Epithelial cell of proximal tubule (primary cell): ENCODE measurements around the gene ZNF615. TPM values are rescaled to one million over a fixed set of nuclear protein-coding genes. Genes with fewer than 3 reads are reported as not detected.
"Not testable (repeated sequence)": the region's sequence is repeated elsewhere in the genome, so short reads cannot be mapped to it uniquely, and the experiment has no call there.

Experiments used
- DNase-seq: peaks from one replicate; pipeline ENCODE4 v3.0.0-alpha.2; 2011; ENCODE audit warnings: low read depth
- H3K4me3 ChIP-seq: 2 replicates; pipeline ENCODE4 v1.5.1; 2011; ENCODE audit warnings: low read depth, mild to moderate bottlenecking, low read length
- CTCF ChIP-seq: conservative IDR thresholded peaks from 2 replicates; pipeline ENCODE4 v1.5.1; 2012; ENCODE audit warnings: low read depth, mild to moderate bottlenecking, low read length
- total RNA-seq: library from RNA; depleted of rRNA; stranded (reverse); fragments of >200 nt; gene quantifications from 2 replicates; pipeline ENCODE4 v1.2.3, GENCODE V29; 2015

ZNF615 gene
- total RNA-seq, 1 donor from 2014 or later = 2.7 TPM

DNA sequence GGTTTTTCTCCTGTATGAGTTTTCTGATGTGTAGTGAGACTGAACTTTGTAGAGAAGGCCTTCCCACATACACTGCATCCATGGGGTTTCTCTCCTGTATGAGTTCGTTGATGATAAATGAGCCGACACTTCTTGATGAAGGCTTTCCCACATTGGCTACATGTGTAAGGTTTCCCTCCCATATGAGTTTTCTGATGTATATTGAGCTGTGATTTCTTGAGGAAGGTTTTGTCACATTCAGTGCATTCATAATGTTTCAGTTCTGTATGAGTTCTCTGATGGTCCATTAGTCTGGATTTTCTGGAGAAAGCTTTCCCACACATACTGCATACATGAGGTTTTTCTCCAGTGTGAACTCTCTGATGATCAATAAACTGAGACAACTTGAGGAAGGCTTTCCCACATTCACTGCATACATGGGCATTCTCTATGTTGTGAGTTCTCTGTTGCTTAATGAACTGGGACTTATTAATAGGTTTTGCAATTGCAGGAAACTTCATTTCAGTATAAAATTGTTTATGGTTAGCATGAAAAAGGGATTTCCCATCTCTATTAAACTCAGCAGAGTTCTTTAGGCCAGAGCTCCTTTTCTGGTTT lies 13.9 kb downstream of the ZNF615 start:
- DNase-seq = no peak
- no peak for TF ChIP-seq CTCF
- H3K4me3 ChIP-seq = no peak overlapping the region

DNA sequence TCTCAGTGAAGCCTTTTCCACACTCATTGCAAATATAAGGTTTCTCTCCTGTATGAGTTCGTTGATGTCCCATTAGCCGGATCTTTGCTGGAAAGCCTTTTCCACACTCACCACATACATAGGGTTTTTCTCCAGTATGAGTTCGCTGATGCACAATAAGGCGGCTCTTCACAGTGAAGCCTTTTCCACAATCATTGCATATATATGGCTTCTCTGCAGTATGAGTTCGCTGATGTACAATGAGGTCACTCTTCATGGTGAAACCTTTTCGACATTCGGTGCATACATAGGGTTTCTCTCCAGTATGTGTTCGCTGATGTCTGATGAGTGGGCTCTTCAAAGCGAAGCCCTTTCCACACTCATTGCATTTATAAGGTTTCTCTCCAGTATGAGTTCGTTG lies 14.6 kb downstream of the ZNF615 start:
- no peak for TF ChIP-seq CTCF
- no peak overlapping the region for H3K4me3 ChIP-seq
- no peak for DNase-seq

DNA sequence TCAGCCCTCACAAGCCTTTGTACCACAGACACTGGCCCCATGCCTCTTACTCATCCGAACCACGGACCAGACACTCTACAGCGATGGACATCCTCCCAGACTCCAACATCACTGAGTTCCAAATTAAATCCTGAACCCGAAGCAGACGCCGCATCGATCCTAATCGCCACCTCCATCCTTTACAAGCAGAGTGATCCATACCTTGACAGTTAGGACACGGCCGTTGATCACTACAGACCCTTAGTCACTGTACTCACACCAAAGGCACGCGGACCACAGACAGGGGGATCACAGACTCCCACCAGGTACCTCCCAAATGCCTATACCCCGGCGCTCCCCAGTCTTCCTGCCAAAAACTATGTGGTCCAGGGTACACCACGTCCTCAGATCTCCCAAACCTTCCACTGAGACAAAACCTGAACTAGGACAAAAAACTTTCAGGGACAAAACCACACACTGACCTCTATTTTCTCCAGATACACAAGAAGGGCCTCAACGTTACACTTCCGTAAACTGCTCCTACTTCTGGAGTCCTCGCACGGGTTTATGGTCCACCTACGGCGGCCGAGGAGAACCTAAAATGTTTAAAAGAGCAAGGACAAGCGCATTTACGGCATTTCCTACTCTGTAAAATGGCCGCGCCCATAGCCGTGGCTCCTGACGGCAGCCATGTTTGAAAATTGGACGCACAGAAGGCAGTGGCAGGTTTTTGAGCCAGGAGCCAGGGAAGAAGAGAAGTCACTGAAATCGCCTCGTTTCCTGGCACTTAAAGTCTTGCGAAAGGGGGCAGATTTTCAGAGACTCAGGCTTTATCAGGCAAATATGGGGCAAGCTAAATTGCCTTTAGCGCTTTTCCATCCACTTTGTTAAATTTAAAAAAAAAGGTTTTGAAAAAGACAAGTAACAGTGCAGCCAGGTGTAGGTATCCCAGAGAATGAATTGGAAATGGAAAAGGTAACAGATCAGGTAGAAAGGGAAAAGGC lies 21.4 kb downstream of the ZNF615 start, which contains the start of gene ZNF350:
Gene ZNF350 (minus strand): TSS at position 532 of the 983 bp plus-strand sequence. CDS start 12,480 bp downstream, outside the sequence.
- H3K4me3 ChIP-seq = peak within 1 kb of the TSS; percentile 86
- TF ChIP-seq CTCF = no peak
- DNase-seq = peak; percentile 89

DNA sequence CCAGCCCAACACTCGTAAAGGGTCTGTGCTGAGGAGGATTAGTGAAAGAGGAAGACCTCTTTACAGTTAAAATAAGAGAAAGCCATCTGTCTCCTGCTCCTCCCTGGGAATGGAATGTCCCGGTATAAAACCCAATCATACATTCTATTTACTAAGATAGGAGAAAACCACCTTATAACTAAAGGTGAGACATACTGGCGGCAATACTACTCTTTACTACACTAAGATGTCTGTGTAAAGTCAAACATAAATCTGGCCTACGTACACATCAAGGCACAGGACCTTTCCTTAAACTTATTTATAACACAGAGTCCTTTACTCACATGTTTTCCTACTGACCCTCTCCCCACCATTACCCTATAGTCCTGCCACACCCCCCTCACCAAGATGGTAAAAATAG lies 24.6 kb downstream of the ZNF615 start:
- TF ChIP-seq CTCF = no peak
- no peak overlapping the region for H3K4me3 ChIP-seq
- DNase-seq = no peak

DNA sequence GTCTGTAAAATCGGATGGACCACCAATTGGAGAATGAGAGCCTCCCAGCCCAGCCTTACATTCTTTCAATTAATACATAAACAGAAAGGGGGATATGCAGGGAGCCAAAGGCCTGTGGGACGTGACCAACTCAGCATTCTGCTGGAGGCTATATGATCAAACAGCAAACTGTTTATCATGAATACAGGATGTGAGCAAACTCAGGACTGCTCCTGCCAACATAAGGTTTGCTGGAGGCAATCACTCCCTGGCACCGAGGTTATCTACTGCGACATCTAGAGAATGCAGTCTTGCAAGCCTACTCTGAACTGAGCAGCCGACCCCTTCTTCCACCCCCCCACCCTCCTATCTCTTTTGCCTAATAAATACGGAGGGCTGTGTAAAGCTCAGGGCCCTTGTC lies 27.1 kb downstream of the ZNF615 start:
- H3K4me3 ChIP-seq, DNase-seq: not testable (repeated sequence)

DNA sequence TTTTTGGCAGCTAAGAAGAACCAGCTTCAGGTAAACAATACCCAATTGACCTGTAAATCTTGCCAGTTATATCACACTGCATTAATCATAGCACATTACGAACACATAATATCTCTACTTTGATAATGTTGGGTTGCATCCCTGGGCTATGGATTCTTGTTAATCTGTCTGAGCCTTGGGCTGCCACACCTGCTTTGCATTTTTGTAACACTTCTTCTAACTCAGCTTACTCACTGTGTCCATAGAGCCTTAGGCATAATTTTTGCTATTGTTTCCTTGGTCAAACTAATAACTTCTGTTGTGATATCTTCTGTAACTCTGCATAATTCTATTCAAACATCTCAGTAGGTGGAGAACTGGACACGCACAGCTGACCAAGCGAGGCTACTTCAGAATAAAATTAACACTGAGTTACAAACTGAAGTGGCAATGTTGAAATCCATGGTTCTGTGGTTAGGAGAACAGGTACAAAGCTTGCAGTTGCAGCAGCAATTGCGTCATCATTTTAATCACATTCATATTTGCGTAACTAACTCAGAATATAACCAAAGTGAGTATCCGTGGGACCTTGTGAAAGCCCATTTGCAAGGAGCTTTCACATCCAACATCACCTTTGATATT lies 27.8 kb downstream of the ZNF615 start:
- no peak for TF ChIP-seq CTCF
- DNase-seq = peak; percentile 20
- no peak overlapping the region for H3K4me3 ChIP-seq

DNA sequence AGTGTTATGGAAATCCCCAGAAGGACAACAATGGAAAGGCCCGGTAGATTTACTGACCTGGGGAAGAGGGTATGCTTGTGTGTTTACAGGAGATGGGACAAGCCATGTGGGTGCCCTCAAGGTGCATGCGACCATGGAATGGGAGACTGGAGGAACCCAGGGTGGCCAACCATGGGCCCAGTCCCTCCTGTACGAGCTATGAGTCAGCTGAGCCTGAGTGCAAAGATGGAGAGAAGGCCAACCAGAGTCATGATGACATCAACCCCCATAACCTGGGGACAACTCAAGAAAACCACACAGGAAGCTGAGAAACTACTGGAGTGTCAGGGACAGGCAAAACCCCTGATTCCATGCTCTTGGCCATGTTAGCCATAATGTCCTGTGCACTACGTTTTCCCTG lies 29.1 kb downstream of the ZNF615 start:
- no peak for TF ChIP-seq CTCF
- DNase-seq = no peak
- no peak overlapping the region for H3K4me3 ChIP-seq
